Anterior cingulate cortex (tissue), 58 donors: ENCODE results near the gene ZFAND5.
A peak's percentile ranks its signal among the peaks of the same experiment; 100 is the strongest.

ENCODE experiments used
- DNase-seq, 58 donors: peaks; one replicate each; lab custom pipeline; 2025; lab: John Stamatoyannopoulos, UW

Gene ZFAND5, protein sequence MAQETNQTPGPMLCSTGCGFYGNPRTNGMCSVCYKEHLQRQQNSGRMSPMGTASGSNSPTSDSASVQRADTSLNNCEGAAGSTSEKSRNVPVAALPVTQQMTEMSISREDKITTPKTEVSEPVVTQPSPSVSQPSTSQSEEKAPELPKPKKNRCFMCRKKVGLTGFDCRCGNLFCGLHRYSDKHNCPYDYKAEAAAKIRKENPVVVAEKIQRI

DNA sequence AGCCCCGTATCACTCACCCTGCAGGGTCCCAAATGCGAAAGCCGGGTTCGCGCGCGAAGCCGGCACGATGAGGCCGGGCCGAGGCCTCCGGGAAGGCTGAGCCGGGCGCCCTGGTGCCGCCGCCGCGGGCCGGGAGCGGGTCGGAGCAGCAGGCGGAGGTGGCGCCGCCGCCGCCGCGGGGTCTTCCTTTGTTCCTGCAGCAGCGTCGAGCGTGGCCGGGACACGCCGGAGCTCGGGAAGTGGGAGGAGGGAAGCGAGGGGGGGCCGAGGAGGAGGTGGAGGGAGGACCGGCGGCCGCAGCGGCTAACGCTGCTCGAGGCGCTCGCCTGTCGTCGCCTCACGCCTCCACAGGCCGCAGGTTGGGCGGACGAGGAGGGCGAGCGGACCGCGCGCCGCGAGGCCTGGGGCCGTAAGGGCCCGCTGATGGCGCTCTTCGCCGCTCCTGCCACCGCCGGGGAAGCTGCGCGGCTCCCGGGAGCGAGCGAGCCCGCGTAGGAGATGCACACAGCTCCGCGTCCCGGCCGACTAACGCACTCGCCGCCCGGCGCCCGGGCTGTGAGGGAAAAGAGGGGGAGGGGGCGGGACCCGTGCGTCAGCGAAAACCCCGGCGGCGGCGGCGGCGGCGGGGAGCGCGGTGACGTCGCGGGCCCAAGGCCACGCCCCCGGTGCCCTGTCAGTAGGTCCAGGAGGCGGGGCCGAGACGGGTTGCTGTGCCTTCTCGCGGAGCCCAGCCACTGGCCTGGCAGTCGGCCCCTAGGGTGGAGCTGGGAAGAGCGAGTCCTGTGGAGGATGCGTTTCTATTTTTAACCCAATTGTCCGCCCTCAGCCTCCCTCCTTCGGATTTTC is at the start of gene ZFAND5:
Gene ZFAND5, minus strand, starts transcription at position 530 of the 846 bp plus-strand sequence. CDS start 4,430 bp downstream, outside the sequence.
- DNase-seq, result peak; percentile 78 to 99 (median 97)

- no peak for DNase-seq
Measured at GRCh38 chr9:72412483-72413040, 47.6 kb upstream of the ZFAND5 start.

- no peak for DNase-seq
Measured at GRCh38 chr9:72410214-72410613, 45.2 kb upstream of the ZFAND5 start.

- DNase-seq, result no peak
Measured at GRCh38 chr9:72407114-72407513, 42.1 kb upstream of the ZFAND5 start.

DNA sequence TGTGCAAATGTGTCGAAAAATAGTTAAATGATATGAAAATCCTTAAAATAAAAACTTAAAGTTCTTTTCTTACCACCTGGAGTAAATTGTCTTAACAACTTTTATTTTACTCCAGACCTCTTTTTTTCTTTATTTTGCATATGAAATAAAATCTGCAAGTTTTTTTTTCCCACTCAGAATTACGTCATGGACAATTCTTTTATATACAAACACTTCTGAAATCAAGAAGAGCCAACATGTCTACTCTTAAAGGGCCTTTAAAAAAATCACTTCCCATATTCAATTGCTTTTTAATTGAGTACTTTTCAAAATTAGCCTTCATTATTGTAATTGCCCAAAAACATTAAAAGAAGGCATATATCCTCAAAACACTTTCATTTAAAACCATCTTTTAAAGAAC is 37.7 kb upstream of the ZFAND5 start:
- no peak for DNase-seq

- DNase-seq, result no peak
Measured at GRCh38 chr9:72401396-72401795, 36.4 kb upstream of the ZFAND5 start.

- DNase-seq, result no peak
Measured at GRCh38 chr9:72400866-72401265, 35.9 kb upstream of the ZFAND5 start.

DNA sequence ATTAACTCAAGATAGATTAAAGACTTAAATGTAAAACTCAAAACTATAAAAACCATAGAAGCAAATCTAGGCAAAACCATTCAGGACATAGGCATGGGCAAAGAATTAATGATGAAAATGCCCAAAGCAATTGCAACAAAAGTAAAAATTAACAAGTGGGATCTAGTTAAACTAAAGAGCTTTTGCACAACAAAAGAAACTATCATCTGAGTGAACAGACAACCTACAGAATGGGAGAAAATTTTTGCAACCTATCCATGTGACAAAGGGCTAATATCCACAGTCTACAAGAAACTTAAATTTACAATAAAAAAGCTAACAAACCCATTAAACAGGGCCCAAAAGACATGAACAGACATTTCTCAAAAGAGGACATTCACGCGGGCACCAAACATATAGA is 34.4 kb upstream of the ZFAND5 start:
- no peak for DNase-seq

- no peak for DNase-seq
Measured at GRCh38 chr9:72396247-72397091, 31.5 kb upstream of the ZFAND5 start.

DNA sequence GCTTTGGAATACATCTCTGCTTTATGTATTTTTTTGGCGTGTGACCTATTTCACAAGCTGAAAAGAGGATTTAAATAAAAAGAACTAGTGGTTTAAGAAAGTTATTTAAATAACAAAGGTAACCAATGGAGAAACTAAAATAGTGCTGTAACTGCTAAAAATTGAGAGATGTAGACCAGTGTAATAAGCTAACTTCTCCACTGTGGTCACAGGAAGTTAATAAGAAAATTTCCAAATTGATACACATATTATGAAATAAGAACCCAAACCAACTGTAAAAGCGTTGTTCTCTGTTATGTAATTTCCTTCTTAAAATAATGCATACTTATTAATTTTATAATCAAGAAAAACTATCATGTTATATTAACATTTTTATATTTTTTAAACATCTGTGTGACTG is 29.1 kb upstream of the ZFAND5 start:
- no peak for DNase-seq

DNA sequence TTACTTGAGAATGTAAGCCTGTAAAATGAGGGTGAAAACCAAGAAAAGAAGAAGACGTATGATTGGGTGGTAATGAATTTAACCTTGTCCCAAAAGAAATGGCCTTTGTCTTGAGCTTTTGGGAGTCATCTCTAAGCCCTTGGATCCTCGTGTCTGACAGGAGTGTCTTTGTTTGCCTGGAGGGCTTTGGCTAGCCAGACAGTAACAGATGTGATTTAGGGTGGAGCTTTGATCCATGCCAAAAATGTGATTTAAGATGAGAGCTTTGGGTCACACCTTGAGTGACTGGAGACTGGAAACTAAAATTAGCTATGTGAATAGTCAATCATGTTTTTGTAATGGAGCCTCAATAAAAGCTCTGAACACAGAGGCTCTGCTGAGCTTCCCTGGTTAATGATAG is 25.9 kb upstream of the ZFAND5 start:
- no peak for DNase-seq

GRCh38 chr9:72386186-72386585 is 21.2 kb upstream of the ZFAND5 start:
- DNase-seq, result peak in 1 of 58 donors; percentile 3

DNA sequence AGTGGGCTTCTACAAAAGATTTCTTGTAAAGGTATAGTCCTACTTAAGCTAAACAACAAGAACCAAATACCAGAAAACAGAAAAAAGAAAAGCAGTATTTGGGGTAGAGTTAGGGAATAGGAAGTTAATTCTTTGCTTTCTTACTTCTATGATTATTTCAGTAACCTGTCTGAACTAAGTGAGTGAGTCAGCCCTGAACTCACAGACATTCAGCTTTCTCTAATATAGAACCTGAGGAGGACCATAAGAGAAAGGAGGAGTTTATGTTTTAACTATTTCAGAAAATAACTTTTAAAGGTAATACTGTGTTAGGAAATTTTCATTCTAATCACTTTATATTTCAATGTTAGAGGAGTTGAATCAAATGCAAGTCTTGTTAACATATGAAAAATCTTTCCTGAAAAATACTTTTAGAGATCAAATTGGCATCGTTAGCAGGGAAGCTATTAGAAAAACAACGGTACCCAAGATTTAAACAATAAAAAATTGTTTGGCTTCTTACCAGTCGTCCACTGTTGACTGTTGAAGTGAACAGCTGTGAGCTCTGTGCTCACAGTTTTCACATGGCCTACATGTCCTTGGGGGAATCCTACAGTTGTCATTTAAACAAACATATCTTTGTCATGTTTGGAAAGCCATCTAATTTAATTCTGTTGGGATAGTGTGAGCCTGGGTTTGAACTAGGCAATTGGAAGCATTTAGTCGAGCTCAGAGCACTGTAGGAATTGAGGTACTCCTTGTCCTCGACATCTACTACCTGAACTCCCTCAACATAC is 19.9 kb upstream of the ZFAND5 start:
- DNase-seq, result peak in 2 of 58 donors; percentile 5 to 6

DNA sequence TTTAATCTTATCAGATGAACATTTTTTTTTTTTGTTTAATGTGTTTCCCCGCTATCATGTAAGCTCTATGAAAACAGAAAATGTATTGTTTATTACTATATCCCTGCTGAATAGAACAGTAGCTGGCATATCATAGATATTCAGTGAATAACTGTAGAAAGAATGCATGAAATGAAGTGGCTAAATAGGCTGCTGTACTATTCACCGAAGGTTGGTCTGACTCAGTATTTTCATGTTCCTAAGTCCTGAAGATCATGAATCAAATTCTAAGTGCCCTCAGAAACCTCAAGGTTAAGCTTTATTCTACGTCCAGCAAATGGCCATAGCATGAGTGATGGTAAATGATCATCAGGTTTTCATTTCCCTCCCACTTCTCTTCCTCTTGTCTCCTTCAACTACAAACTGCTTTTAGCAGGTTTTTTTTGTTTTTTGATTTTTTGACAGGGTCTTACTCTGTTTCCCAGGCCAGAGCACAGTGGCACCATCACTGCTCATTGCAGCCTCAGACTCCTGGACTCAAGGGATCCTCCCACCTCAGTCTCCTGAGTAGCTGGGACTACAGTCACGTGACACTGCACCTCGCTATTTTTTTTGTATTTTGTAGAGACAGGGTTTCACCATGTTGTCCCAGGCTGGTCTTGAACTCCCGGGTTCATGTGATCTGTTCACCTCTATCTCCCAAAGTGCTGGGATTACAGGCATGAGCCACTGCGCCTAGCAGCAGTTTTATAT is 19.1 kb upstream of the ZFAND5 start:
- DNase-seq, result no peak

DNA sequence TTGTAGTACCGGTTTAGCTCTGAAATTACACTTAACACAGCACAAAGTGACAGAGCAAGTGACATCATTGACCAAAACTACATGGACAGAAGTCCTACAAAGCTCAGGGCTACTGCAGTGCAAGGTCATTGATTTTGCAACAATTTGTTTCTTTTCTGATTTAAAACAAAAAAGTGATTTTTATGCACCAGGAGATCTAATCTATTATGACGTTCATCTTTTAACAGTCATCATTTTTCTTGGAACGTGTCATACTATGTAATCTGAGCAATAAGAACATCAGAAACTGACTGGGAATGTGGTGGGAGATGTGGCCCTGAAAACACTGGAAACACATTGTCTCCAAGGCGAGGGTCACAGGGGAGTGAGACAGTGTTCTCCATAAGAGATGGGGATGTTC is 17.4 kb upstream of the ZFAND5 start:
- no peak for DNase-seq

- DNase-seq, result no peak
Measured at GRCh38 chr9:72377041-72377440, 12.0 kb upstream of the ZFAND5 start.

DNA sequence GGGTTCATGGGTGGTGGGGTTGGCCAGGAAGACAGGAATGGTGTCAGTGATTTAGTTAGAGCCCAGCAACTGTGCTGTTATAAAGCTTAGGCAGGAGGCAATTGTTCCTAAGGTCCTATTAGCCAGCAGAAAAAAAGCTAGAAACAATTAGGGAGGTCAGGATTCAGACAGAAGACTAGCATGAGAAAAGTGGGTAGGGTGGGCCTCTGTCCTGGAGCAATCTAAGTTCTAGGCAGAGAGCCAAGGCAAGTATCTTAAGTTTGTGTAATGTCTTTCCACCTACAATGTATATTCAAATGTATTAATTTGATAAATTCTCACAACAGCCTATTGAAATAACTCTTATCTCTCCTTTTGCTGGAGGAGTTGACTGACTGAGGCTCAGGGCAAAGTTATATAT is 6.1 kb upstream of the ZFAND5 start:
- DNase-seq, result no peak

DNA sequence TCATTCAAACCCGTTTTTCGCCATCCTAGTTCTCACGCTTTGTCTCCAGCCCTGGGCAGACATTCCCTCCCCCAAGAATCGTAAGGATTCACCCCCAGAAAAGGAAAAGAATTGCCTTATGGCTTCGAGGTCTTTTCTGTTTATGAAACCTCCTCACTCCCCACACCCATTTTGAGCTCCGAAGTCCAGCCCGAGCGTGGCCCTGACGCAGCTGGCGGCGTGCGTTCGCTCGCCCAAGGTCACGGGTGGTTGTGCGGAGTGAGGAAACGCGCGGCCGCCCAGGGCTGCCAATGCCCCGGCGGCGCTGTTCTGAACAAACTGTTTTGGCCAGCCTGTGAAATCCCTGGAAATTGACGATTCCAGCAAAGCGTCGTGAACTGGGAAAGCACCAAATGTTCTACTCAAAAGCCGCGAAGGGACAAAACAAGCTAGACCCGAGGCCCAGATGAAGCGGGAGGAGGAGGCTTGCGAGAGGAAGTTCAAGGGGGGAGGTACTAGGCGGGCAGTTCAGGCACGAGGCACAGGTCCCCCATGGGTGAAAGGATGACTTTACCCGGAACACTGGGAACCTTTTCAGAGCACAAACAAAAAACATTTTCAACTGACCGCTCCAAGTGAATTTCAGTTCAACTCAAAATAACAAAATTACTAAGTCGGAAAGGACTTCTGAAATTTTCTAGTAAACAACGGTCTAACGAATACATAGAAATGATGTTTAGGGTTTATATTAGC is 683 bp upstream of the ZFAND5 start:
- DNase-seq, result peak; percentile 51 to 95 (median 87)
